PC-9 (cell line): ENCODE measurements around the gene NUDT16L1. TPM values are rescaled to one million over a fixed set of nuclear protein-coding genes. Genes with fewer than 3 reads are reported as not detected.

Experiments used
- BruUV-seq: library from RNA; stranded (reverse); fragments of 400-500 nt; replicated peaks from 2 replicates; lab custom pipeline; 2021; lab: Mats Ljungman, UMichigan
- CTCF ChIA-PET: fragments of 300-600 bp; sonication (Branson Sonifier 250); formaldehyde crosslinking; loops from one replicate; lab custom pipeline; 2022; ENCODE audit warnings: antibody characterized with exemption; lab: Charles Lee
- POLR2A ChIA-PET: fragments of 300-600 bp; sonication (Branson Sonifier 250); formaldehyde crosslinking; loops from one replicate; lab custom pipeline; 2022; ENCODE audit warnings: antibody characterized with exemption; ENCODE audit not compliant: unreplicated experiment; lab: Charles Lee
- DNase-seq, 2 experiments: peaks; one replicate each; pipeline versions ENCODE4 v3.0.0 to v3.0.0-alpha.2; 2015 to 2022; ENCODE audit warnings: mixed read lengths in 1 of 2
- H2AFZ ChIP-seq: fragments of 200-600 bp; sonication (generic); 2 replicates; pipeline ENCODE4 v1.8.1; 2017; ENCODE audit warnings: antibody characterized with exemption
- H3F3A ChIP-seq: fragments of 200-600 bp; sonication (generic); 2 replicates; pipeline ENCODE4 v1.8.1; 2017; ENCODE audit warnings: antibody characterized with exemption, mild to moderate bottlenecking, low read depth; ENCODE audit not compliant: insufficient read depth
- H3K27ac ChIP-seq: fragments of 200-600 bp; sonication (generic); 2 replicates; pipeline ENCODE4 v1.6.1; 2016; ENCODE audit warnings: mixed run types
- H3K27me3 ChIP-seq: fragments of 200-600 bp; sonication (generic); 2 replicates; pipeline ENCODE4 v1.6.1; 2016; ENCODE audit warnings: low read depth, mixed run types; ENCODE audit not compliant: insufficient read depth
- H3K36me3 ChIP-seq: fragments of 200-600 bp; sonication (generic); 2 replicates; pipeline ENCODE4 v1.6.1; 2016; ENCODE audit warnings: low read depth, mixed run types
- H3K4me1 ChIP-seq: fragments of 200-600 bp; sonication (generic); replicated peaks from 2 replicates; pipeline ENCODE4 v1.6.1; 2016; ENCODE audit warnings: mixed run types; ENCODE audit not compliant: insufficient read depth
- H3K4me2 ChIP-seq: fragments of 200-600 bp; sonication (generic); 2 replicates; pipeline ENCODE4 v1.6.1; 2017; ENCODE audit warnings: mixed run types
- H3K4me3 ChIP-seq: fragments of 200-600 bp; sonication (generic); 2 replicates; pipeline ENCODE4 v1.6.1; 2016; ENCODE audit warnings: mixed run types
- H3K79me2 ChIP-seq: fragments of 200-600 bp; sonication (generic); 2 replicates; pipeline ENCODE4 v1.6.1; 2017; ENCODE audit warnings: low read depth, mixed run types
- H3K9me2 ChIP-seq: fragments of 200-600 bp; sonication (generic); 2 replicates; pipeline ENCODE4 v1.8.1; 2017; ENCODE audit warnings: mild to moderate bottlenecking; ENCODE audit not compliant: insufficient read depth
- H3K9me3 ChIP-seq: fragments of 200-600 bp; sonication (generic); 2 replicates; pipeline ENCODE4 v1.8.1; 2016; ENCODE audit warnings: low read depth; ENCODE audit not compliant: insufficient read depth
- H4K20me1 ChIP-seq: fragments of 200-600 bp; sonication (generic); 2 replicates; pipeline ENCODE4 v1.8.1; 2017; ENCODE audit not compliant: insufficient read depth
- EZH2 ChIP-seq: fragments of 200-600 bp; sonication (generic); IDR thresholded peaks from 2 replicates; pipeline ENCODE4 v1.8.0; 2017; ENCODE audit warnings: antibody characterized with exemption, low read depth
- intact Hi-C: fragments of 100-400 bp; cut with micrococcal nuclease; formaldehyde crosslinking; loops from one replicate; pipeline ENCODE4 v1.10.0; 2022; ENCODE audit not compliant: unreplicated experiment
- total RNA-seq: library from RNA; stranded (reverse); gene quantifications from 2 replicates; pipeline ENCODE4 v1.2.3, GENCODE V29; 2021
- TF ChIP-seq, protein P1 (sequence below): fragments of 200-600 bp; sonication (generic); conservative IDR thresholded peaks from 2 replicates; pipeline ENCODE4 v1.6.1; 2017; ENCODE audit warnings: mixed run types, antibody characterized with exemption, mild to moderate bottlenecking, moderate library complexity

NUDT16L1 gene
- total RNA-seq, 1 experiment from 2014 or later = 25.7 TPM

DNA sequence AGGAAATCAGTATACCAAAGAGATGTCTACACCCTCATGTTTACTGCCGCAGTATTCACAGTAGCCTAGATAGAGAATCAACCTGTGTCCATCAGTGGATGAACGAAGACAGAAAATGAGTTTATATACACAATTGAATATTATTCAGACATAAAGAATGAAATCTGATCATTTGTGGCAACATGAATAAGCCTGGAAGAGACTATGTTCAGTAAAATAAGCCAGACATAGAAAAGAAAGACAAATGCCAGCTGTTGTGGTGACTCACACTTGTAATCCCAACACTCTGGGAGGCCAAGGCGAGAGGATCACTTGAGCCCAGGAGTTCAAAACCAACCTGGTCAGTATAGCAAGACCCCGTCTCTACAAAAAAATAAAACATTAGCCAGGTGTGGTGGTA lies 16.1 kb downstream of the NUDT16L1 start:
- Histone ChIP-seq H3K4me2 (no peak overlapping the region), H4K20me1 (no peaks in the 10 kb centered on the region), H3K9me3 (no peaks in the 10 kb centered on the region), H3K4me1 (no peaks in the 10 kb centered on the region), H3K27me3 (no peaks in the 10 kb centered on the region), H3K4me3 (no peak overlapping the region), H3K27ac (no peak overlapping the region), H3K36me3 (0 out of 2 replicates have a peak, but pooled peaks cover 14% of the 10 kb centered on the region), H3F3A (no peaks in the 10 kb centered on the region), H2AFZ (no peak overlapping the region), H3K79me2 (no peaks in the 10 kb centered on the region), H3K9me2 (no peaks in the 10 kb centered on the region)
- POLR2A ChIA-PET = interaction anchor here (0.6 kb wide), 1 partner anchor 23 kb away, joined by 5 read pairs; no protein-coding TSS in a partner anchor
- CTCF ChIA-PET = no interaction called here
- intact Hi-C loops = no loop called here
- BruUV-seq = no TSS peak
- DNase-seq = no peak
- no peak for TF ChIP-seq EZH2
- TF ChIP-seq, protein P1, sequence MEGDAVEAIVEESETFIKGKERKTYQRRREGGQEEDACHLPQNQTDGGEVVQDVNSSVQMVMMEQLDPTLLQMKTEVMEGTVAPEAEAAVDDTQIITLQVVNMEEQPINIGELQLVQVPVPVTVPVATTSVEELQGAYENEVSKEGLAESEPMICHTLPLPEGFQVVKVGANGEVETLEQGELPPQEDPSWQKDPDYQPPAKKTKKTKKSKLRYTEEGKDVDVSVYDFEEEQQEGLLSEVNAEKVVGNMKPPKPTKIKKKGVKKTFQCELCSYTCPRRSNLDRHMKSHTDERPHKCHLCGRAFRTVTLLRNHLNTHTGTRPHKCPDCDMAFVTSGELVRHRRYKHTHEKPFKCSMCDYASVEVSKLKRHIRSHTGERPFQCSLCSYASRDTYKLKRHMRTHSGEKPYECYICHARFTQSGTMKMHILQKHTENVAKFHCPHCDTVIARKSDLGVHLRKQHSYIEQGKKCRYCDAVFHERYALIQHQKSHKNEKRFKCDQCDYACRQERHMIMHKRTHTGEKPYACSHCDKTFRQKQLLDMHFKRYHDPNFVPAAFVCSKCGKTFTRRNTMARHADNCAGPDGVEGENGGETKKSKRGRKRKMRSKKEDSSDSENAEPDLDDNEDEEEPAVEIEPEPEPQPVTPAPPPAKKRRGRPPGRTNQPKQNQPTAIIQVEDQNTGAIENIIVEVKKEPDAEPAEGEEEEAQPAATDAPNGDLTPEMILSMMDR = no peak

DNA sequence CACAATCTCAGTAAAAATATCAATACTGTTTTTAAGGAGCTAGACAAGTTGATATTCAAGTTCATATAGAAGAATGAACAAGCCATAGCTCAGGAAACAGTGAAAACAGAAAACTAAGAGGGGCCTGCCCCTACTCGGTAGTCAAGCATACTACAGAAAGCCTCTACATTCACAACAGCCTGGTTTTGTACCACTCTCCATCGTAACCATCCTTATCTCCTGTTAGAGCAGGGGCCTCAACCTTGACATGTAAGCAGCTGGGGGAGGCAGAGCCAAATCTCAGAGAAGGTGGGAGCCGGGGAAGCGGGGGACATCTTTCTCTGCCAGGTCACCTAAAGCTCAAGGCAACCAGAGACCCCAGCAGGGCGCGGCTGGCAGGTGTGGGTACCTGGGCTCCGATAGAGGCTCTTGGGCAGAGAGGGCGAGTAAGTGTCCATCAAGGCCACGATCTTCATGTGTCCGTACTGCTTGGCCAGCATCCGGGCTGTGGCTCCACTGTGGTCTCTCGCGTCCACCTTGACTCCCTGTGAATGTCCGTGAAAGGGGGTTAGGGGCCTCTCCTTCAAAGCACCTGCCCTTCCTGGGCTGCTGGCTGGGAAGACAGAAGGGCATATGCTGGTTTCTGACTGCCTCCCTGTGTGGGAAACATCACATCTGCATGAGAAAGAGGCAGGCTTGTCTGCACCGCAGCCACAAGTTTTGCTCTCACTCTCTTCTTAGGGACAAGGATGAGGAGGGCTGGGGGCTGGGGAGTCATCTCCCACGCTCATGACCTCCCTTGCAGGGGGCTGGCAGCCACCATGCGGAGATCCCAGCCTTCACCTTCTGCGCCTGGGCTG lies 20.5 kb downstream of the NUDT16L1 start:
- Histone ChIP-seq H4K20me1 (no peaks in the 10 kb centered on the region), H3K36me3 (0 out of 2 replicates have a peak, but pooled peaks cover 14% of the 10 kb centered on the region), H3K79me2 (no peaks in the 10 kb centered on the region), H3K4me3 (no peak overlapping the region), H3K27me3 (no peaks in the 10 kb centered on the region), H3K9me3 (no peaks in the 10 kb centered on the region), H3K4me1 (no peaks in the 10 kb centered on the region), H3K27ac (no peak overlapping the region), H3F3A (no peaks in the 10 kb centered on the region), H3K9me2 (no peaks in the 10 kb centered on the region), H2AFZ (no peak overlapping the region), H3K4me2 (no peak overlapping the region)
- no TSS peak for BruUV-seq
- CTCF ChIA-PET = no interaction called here
- no peak for DNase-seq
- POLR2A ChIA-PET = no interaction called here
- TF ChIP-seq, protein P1 = no peak
- no peak for TF ChIP-seq EZH2
- intact Hi-C loops = no loop called here

DNA sequence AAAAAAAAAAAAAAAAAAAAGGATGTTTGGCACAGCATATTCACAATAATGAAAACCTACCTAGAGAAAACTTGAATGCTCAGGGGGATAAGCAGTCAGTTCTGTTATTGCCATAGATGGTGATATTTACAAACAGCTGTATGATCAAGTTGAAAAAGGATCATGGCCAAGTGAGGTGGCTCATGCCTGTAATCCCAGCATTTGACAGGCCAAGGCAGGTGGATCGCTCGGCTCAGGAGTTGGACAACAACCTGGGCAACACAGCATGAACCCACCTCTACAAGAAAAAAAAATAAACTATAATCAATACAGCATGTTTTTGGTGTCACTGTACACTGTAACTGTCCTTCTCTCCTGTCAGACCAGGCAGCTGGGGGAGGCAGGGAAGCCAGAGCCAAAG lies 21.6 kb downstream of the NUDT16L1 start:
- H3K9me3 ChIP-seq = no peaks in the 10 kb centered on the region
- TF ChIP-seq, protein P1 = no peak
- no peak for TF ChIP-seq EZH2
- no peak overlapping the region for H3K4me2 ChIP-seq
- no peaks in the 10 kb centered on the region for H3F3A ChIP-seq
- no peaks in the 10 kb centered on the region for H3K4me1 ChIP-seq
- H3K27me3 ChIP-seq = no peaks in the 10 kb centered on the region
- no peak overlapping the region for H3K27ac ChIP-seq
- no peak for DNase-seq
- H4K20me1 ChIP-seq = no peaks in the 10 kb centered on the region
- intact Hi-C loops = no loop called here
- no peaks in the 10 kb centered on the region for H3K9me2 ChIP-seq
- no peak overlapping the region for H3K4me3 ChIP-seq
- H3K79me2 ChIP-seq = no peaks in the 10 kb centered on the region
- CTCF ChIA-PET = no interaction called here
- no peak overlapping the region for H2AFZ ChIP-seq
- BruUV-seq = no TSS peak
- H3K36me3 ChIP-seq = 0 out of 2 replicates have a peak, but pooled peaks cover 8% of the 10 kb centered on the region
- POLR2A ChIA-PET = no interaction called here
